ENCODE results near the gene PLIN5.

The PLIN5 gene

GRCh38 chr19:4538601-4538954, 3.6 kb upstream of the PLIN5 start:
- peaks cover 18% of the 10 kb centered on the region for H3K4me1 ChIP-seq (ENCODE audit: insufficient read depth, insufficient read length)
- DNase-seq (ENCODE audit: low read depth, low spot score): no peak
- H3K27me3 ChIP-seq (ENCODE audit: insufficient read depth, insufficient read length): peaks cover 6% of the 10 kb centered on the region
- peaks cover 6% of the 10 kb centered on the region; the same call in 1 of the 2 replicates for H3K9me3 ChIP-seq (ENCODE audit: insufficient read depth, low read length)
- H3K36me3 ChIP-seq (ENCODE audit: insufficient read depth, insufficient read length, low read length): no peaks in the 10 kb centered on the region
- no peak for TF ChIP-seq YY1 (IDR thresholded peaks at IDR 0.05; ENCODE audit: insufficient read depth, insufficient read length)
- no peak for TF ChIP-seq SUZ12 (IDR thresholded peaks at IDR 0.05; ENCODE audit: extremely low read depth, insufficient read depth, insufficient read length)
- no peak for TF ChIP-seq ZNF274 (IDR thresholded peaks at IDR 0.05; ENCODE audit: low read depth, low read length)
- no peak overlapping the region for H3K4me3 ChIP-seq (ENCODE audit: insufficient read length, low read depth)
- H3K9ac ChIP-seq (ENCODE audit: insufficient read length, low read depth): no peak overlapping the region

GRCh38 chr19:4537953-4538600, 3.1 kb upstream of the PLIN5 start:
- Histone ChIP-seq H3K27me3 (ENCODE audit: insufficient read depth, insufficient read length) (peaks cover 6% of the 10 kb centered on the region), H3K9me3 (ENCODE audit: insufficient read depth, low read length) (peaks cover 6% of the 10 kb centered on the region; the same call in 1 of the 2 replicates), H3K4me3 (ENCODE audit: insufficient read length, low read depth) (no peak overlapping the region), H3K9ac (ENCODE audit: insufficient read length, low read depth) (no peak overlapping the region), H3K4me1 (ENCODE audit: insufficient read depth, insufficient read length) (peaks cover 18% of the 10 kb centered on the region), H3K36me3 (ENCODE audit: insufficient read depth, insufficient read length, low read length) (no peaks in the 10 kb centered on the region)
- DNase-seq (ENCODE audit: low read depth, low spot score): no peak
- TF ChIP-seq ZNF274 (IDR thresholded peaks at IDR 0.05; ENCODE audit: low read depth, low read length) (no peak), YY1 (IDR thresholded peaks at IDR 0.05; ENCODE audit: insufficient read depth, insufficient read length) (no peak), SUZ12 (IDR thresholded peaks at IDR 0.05; ENCODE audit: extremely low read depth, insufficient read depth, insufficient read length) (no peak)

GRCh38 chr19:4536798-4537197, 1.8 kb upstream of the PLIN5 start:
- Histone ChIP-seq H3K4me3 (ENCODE audit: insufficient read length, low read depth) (no peak overlapping the region), H3K27me3 (ENCODE audit: insufficient read depth, insufficient read length) (peaks cover 6% of the 10 kb centered on the region), H3K9ac (ENCODE audit: insufficient read length, low read depth) (peak overlapping the region; percentile 7), H3K36me3 (ENCODE audit: insufficient read depth, insufficient read length, low read length) (no peaks in the 10 kb centered on the region), H3K9me3 (ENCODE audit: insufficient read depth, low read length) (peaks cover 6% of the 10 kb centered on the region; the same call in 1 of the 2 replicates), H3K4me1 (ENCODE audit: insufficient read depth, insufficient read length) (peaks cover 18% of the 10 kb centered on the region)
- no peak for TF ChIP-seq SUZ12 (IDR thresholded peaks at IDR 0.05; ENCODE audit: extremely low read depth, insufficient read depth, insufficient read length)
- TF ChIP-seq ZNF274 (IDR thresholded peaks at IDR 0.05; ENCODE audit: low read depth, low read length): no peak
- no peak for TF ChIP-seq YY1 (IDR thresholded peaks at IDR 0.05; ENCODE audit: insufficient read depth, insufficient read length)
- no peak for DNase-seq (ENCODE audit: low read depth, low spot score)

- Histone ChIP-seq H3K4me1 (ENCODE audit: insufficient read depth, insufficient read length) (peaks cover 14% of the 10 kb centered on the region), H3K4me3 (ENCODE audit: insufficient read length, low read depth) (no peak overlapping the region), H3K9ac (ENCODE audit: insufficient read length, low read depth) (peak overlapping the region; percentile 16), H3K9me3 (ENCODE audit: insufficient read depth, low read length) (no peaks in the 10 kb centered on the region), H3K27me3 (ENCODE audit: insufficient read depth, insufficient read length) (peaks cover 6% of the 10 kb centered on the region), H3K36me3 (ENCODE audit: insufficient read depth, insufficient read length, low read length) (no peaks in the 10 kb centered on the region)
- TF ChIP-seq ZNF274 (IDR thresholded peaks at IDR 0.05; ENCODE audit: low read depth, low read length) (no peak), YY1 (IDR thresholded peaks at IDR 0.05; ENCODE audit: insufficient read depth, insufficient read length) (no peak), SUZ12 (IDR thresholded peaks at IDR 0.05; ENCODE audit: extremely low read depth, insufficient read depth, insufficient read length) (no peak)
- no peak for DNase-seq (ENCODE audit: low read depth, low spot score)
These were observed 1.1 kb downstream of the PLIN5 start for GRCh38 chr19:4533835-4534424.

- H3K27me3 ChIP-seq (ENCODE audit: insufficient read depth, insufficient read length): peaks cover 6% of the 10 kb centered on the region
- no peaks in the 10 kb centered on the region for H3K36me3 ChIP-seq (ENCODE audit: insufficient read depth, insufficient read length, low read length)
- TF ChIP-seq ZNF274 (IDR thresholded peaks at IDR 0.05; ENCODE audit: low read depth, low read length) (no peak), SUZ12 (IDR thresholded peaks at IDR 0.05; ENCODE audit: extremely low read depth, insufficient read depth, insufficient read length) (no peak), YY1 (IDR thresholded peaks at IDR 0.05; ENCODE audit: insufficient read depth, insufficient read length) (no peak)
- no peak overlapping the region for H3K9ac ChIP-seq (ENCODE audit: insufficient read length, low read depth)
- DNase-seq (ENCODE audit: low read depth, low spot score): no peak
- no peaks in the 10 kb centered on the region for H3K9me3 ChIP-seq (ENCODE audit: insufficient read depth, low read length)
- no peak overlapping the region for H3K4me3 ChIP-seq (ENCODE audit: insufficient read length, low read depth)
- H3K4me1 ChIP-seq (ENCODE audit: insufficient read depth, insufficient read length): peaks cover 14% of the 10 kb centered on the region
These were observed 1.7 kb downstream of the PLIN5 start for GRCh38 chr19:4533334-4533733.

- Histone ChIP-seq H3K9me3 (ENCODE audit: insufficient read depth, low read length) (no peaks in the 10 kb centered on the region), H3K36me3 (ENCODE audit: insufficient read depth, insufficient read length, low read length) (no peaks in the 10 kb centered on the region), H3K27me3 (ENCODE audit: insufficient read depth, insufficient read length) (peaks cover 6% of the 10 kb centered on the region), H3K4me1 (ENCODE audit: insufficient read depth, insufficient read length) (peaks cover 7% of the 10 kb centered on the region), H3K4me3 (ENCODE audit: insufficient read length, low read depth) (no peak overlapping the region), H3K9ac (ENCODE audit: insufficient read length, low read depth) (no peak overlapping the region)
- no peak for DNase-seq (ENCODE audit: low read depth, low spot score)
- no peak for TF ChIP-seq SUZ12 (IDR thresholded peaks at IDR 0.05; ENCODE audit: extremely low read depth, insufficient read depth, insufficient read length)
- TF ChIP-seq YY1 (IDR thresholded peaks at IDR 0.05; ENCODE audit: insufficient read depth, insufficient read length): no peak
- TF ChIP-seq ZNF274 (IDR thresholded peaks at IDR 0.05; ENCODE audit: low read depth, low read length): no peak
These were observed 3.4 kb downstream of the PLIN5 start for GRCh38 chr19:4531562-4532165.

GRCh38 chr19:4529924-4530522, 5.0 kb downstream of the PLIN5 start:
- H3K9me3 ChIP-seq (ENCODE audit: insufficient read depth, low read length): no peaks in the 10 kb centered on the region
- H3K4me1 ChIP-seq (ENCODE audit: insufficient read depth, insufficient read length): peaks cover 4% of the 10 kb centered on the region
- no peak overlapping the region for H3K9ac ChIP-seq (ENCODE audit: insufficient read length, low read depth)
- peaks cover 6% of the 10 kb centered on the region for H3K27me3 ChIP-seq (ENCODE audit: insufficient read depth, insufficient read length)
- no peak for DNase-seq (ENCODE audit: low read depth, low spot score)
- no peak overlapping the region for H3K4me3 ChIP-seq (ENCODE audit: insufficient read length, low read depth)
- TF ChIP-seq ZNF274 (IDR thresholded peaks at IDR 0.05; ENCODE audit: low read depth, low read length) (no peak), YY1 (IDR thresholded peaks at IDR 0.05; ENCODE audit: insufficient read depth, insufficient read length) (no peak), SUZ12 (IDR thresholded peaks at IDR 0.05; ENCODE audit: extremely low read depth, insufficient read depth, insufficient read length) (no peak)
- no peaks in the 10 kb centered on the region for H3K36me3 ChIP-seq (ENCODE audit: insufficient read depth, insufficient read length, low read length)
